HG03378 (cell line): Measurements from ENCODE around the gene GRIK4.
"Not testable (repeated sequence)": the region's sequence is repeated elsewhere in the genome, so short reads cannot be mapped to it uniquely, and the experiment has no call there.

Experiments used
- ATAC-seq: cut with Tn5 transposase; IDR thresholded peaks from one replicate; pipeline ENCODE4 v1.9.1; 2021; ENCODE audit warnings: mild to moderate bottlenecking, moderate library complexity; ENCODE audit not compliant: unreplicated experiment

Gene GRIK4

DNA sequence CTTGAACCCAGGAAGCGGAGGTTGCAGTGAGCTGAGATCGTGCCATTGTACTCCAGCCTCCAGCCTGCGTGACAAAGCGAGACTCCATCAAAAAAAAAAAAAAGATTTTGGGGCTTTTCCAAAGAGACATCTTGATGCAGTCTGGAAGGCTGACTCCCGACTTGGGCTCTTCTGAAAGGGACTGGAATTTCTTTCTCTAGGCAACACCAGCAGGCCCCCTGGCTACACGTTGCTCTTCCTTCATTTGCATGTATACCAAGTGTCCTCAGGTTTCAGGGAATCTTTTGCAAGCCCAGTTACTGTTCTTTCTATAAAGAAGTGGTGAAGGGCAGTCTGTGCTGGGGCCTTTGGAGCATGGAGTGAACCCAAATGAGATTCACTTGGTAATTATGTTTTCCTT, 211.0 kb downstream of the GRIK4 start:
- no peak for ATAC-seq

DNA sequence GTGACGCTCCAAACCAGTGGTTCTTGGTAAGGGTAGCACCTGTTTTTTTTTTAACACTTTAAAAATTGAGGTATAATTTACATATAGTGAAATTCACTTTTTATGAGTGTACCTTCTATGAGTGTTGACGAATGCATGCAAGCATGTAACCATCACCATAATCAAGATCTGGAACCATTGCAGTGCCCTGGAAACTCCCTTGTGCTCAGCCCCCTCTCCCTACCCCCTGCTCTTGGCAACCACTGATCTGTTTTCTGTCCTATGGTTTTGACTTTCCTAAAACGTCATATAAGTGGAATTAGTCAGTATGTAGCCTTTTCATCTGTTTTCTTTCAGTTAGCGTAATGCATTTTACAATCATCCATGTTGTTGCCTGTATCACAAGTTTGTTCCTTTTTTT, 212.2 kb downstream of the GRIK4 start:
- ATAC-seq = no peak

DNA sequence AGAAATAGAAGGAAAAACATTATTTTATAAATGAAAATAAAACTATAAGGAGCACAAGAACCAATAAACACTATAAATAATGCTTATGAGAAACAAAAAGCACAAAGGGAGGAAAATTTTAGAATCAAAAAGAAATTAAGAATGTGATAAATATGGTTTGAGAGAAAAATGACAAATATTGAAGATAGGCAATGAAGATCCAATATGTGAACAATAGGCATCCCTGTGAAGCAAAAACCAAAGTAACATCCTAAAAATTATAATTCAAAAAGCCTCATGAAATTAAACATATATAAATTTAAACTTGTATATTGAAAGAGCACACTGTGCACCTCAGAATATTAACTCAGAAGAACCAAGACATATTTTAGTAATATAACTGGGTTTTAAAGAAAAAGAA, 216.2 kb downstream of the GRIK4 start:
- ATAC-seq = no peak

DNA sequence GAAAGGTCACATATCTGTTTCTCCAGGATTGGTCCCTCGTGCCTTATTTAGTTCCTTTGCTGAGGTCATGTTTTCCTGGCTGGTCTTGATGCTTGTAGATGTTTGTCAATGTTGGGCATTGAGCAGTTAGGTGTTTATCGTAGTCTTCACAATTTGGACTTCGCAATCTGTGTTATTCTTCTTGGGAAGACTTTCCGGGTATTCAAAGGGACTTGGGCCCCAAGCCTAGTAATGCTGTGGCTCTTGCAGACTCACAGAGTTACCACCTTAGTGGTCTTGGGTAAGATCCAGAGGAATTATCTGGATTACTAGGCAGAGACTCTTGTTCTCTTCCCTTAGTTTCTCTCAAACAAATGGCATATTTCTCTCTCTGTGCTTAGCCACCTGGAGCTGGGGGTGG, 223.5 kb downstream of the GRIK4 start:
- no peak for ATAC-seq

DNA sequence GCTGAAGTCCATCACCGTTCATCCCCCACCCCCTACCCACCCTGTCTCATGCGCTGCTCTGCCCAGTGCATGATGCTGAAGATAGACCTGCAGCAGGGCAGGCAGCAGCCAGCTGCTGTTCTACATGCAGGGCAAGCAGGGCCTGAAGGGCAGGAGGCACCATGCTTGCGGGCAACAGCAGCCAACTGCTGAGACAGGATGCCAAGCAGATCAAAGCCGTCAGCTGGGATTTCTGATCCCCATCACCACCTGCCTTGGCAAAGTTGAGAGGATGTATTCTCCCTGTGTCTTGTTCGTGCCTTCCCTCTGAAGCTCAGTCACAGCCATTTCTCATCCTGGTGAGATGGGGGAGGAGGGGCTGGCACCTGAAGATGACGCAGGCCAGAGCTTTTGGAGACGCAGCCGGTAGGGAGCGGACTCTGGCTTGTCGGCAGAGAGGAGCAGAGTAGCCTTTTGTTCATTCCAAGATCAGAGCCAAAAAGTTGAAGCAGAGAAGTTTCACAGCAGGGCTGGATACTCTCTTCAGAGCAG, 227.0 kb downstream of the GRIK4 start:
- ATAC-seq = no peak

DNA sequence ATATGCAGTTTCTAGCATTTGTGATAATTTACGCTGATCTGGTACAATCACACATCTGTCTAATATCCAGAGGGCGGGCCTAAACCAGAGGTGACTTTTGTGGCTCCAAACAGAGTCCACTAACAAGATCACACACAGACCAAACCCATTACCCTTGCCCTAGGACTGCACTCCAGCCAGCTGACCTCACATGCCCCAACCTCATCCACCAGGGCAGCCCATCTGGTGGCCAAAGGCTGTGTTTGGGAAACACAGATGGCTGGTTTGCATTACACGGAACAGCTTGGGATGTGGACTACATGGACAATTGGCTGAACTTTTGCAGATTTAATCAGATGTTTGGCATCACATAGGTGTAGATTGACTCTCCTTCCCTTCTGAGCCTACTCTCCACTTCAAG, 228.2 kb downstream of the GRIK4 start:
- ATAC-seq = no peak

DNA sequence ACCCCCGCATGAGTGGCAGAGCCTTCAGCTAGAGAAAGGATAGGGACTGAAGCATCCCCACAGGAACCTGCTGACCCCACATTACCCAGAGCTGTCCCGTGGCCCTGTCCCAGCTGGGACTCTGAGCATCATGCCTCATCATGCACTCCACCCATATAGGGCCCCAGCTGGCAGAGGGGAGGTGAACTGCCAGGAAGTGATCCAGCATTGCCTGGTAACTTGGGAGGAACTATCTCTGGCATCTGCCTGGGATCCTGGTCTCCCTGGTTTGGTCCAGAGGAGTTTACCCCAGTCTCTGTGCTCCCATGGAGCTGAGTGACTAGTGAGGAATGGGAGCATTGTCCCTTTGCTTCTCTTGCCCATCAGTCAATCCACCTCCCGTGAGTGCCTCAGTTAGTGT, 228.8 kb downstream of the GRIK4 start:
- ATAC-seq = no peak

DNA sequence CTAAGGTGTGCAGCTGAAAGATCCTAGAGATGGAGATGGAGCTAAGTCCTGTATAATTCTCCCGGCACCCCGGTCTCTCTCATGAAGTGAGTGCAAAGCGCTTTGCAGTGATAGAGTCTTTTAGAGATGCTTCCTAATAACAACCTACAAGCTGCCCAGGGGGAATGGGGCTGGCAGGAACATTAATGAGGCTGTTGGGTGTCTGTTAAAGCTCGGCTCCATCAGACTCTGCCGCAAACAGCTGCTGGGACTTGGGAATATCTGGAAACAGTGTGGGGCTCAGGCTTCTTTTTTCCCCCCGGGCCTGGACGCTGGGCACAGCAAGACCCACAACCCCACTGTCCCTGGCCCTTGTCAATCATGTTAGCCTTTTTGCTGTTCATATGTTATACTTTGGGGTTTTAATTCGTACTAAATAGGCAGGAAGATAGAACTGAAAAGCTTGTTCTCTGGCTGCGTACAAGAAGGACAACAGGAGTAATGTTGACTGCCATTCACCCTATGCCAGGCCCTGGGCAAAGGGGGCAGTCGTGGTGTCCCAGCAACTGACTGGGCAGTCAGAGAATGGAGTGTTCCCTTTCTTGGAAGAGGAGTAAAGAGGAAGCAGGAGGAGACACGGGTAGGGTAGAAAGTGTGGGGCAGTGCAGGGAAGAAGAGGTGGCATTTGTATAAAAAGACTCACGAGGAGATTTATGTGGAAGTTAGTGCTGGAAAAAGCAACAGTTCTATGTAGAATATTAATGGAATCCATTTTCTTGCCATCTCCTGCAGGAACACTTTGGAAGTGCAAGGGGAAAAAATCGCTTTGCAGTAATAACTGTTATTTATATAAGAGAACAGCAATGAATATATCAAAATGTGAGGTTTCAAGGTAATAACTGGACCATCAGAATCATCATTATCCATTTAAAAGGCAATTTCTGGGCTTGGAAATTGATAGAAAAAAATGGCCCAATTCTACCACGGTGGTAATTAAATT, 232.8 kb downstream of the GRIK4 start:
- ATAC-seq = no peak

DNA sequence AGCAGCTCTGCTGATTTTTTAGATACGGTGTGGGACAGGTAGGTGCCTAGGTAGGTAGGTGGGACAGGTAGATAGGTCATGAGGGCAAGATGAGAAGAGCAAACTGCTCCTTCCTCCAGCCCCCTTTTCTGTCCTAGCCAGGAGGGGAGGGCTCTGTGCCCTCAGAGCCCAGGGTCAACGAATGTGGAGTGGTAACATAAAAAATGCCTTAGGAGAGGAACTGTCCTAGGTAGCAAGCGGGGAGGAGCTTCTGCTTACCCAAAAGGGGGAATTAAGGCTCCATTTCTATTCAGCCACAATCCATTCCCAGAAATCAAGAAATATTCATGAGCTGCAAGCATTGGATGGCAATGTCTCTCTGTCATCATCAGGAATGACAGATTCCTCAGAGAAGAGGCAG, 234.8 kb downstream of the GRIK4 start:
- no peak for ATAC-seq

DNA sequence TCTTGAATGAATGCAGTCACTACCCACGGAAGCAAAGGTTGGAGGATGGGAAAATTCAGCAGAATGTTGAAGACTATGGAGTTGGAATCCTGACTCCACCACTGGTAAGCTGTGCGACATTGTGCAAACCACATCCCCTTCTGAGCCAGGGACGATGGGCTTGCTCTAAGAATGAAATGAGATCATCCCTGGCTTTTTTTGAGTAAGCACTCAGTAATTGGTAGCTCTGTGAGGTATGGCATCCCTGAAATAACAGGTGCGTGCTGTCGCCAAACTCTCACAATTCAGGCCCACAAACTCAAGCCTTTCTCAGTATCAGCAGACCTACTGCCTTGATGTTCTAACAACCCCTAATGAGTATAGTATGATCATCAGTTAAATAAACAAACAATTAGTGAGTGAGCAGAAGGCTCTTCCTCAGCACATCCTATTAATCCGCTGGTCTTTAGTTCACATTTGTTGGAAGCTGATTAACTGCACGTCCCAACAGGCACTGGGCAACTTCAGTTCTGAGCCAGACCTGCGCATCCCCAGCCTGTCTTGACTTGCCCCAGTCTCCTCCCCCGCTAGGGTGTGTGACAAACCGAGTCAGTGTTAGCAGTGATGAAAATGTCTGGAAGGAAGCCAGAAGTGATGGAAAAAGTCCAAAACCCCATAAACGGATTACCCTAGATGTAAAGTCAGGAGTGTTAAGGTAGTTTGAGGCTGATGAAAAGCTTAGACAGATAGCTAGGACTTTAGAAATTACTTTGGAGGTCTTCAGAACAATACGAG, 235.5 kb downstream of the GRIK4 start:
- ATAC-seq = no peak

DNA sequence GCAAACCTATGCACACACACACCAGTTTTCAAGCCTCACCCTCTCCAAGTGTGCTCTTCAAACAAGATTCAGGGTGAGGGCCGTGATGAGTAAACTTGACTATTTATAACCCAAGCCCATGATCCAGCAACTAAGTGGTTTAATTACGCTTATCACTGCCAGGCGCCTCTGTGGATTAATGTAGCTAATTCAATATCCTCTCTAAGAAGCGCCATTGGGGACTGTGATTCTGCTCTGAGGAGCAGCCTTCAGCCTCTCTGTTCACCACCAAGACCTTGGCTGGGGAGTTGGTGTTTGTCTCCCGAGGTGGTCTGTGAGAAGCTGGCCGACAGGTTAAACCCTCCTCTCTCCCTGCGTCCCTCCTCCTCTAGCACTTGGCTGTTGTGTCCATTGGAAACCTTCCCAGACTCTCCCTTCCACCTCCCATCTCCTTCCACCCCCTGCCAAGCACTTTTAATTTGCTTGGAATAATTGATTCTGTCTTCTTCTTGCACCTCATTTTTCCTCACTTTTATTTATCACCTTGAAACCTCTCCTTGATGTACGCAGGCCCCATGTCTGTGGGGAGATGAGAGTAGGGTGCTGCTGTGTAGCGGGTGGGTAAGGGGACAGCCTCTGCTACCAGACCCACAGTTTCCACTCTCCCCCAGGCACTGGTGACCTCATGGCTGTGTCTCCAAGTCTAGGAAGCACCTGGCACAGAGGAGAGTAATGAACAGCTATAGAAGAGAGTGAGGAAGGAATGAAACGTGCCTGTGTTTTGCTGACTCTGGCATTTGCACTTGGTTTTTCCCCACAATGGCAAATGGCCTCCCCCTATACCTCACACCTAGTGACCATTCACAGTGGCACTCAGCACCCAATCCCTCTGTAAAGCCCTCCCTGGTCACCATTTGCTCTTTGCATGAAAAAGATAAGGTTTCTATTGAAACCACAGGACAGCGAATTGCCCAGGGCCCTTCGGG, 236.6 kb downstream of the GRIK4 start:
- ATAC-seq = no peak

DNA sequence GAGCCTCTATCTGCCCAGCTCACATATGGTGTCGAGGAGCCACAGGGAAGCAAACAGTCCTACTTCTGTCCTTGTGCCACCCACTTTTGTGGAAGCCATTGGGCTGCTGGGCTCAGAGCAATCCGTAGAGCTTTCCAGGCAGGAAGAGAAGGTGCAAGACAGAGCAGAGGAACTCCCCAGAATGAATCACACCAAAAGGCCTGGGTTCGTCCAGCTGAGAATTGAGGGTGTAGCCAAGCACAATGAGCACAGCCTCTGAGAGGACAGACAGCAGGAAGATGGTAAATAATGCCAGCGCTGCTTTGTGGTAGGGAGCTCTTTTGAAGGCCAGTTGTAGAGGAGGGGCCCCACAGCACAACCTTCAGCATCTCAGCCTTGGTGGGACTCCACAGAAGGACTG, 237.8 kb downstream of the GRIK4 start:
- ATAC-seq = no peak

DNA sequence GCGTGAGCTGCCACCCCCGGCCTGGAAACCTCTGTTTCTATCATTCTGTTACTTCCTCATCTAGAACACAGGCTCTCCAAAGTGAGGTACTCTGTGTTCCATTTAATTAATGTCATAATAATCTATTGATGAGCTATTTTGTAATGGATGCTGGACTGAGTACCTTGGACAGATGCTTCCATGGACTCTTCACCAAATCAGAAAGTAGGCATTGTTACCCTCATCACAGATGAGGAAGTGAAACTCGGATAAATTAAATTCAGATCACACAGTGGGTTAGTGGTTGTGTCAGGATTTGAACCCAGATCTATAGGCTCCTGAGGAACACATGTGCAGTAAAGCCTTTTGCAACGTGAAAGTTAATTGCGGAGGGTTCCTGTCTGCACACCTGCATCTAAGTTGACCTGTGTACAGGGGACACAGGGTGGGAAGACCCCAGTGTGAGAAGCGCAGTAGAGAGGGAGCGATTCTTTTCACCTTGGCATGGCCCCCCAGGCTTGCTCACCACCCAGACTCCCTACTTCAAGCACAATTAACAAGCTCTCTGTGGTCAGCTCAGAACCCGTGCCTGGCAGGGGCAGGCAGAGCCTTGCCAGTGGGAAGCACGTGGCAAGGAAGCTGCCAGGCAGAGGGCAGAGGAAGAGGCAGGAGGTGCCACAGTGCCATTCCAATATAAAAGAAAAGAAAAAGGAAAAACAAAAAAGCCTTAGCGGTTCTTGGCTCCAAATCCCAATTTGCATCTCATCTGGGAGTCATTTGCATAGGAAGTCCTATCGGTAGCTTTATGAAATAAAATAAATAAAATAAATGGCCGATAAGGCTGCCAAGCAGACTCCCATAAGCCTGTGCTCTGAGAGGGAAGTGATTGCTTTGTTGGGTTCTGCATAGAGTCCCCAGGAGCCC, 239.3 kb downstream of the GRIK4 start:
- ATAC-seq = no peak

DNA sequence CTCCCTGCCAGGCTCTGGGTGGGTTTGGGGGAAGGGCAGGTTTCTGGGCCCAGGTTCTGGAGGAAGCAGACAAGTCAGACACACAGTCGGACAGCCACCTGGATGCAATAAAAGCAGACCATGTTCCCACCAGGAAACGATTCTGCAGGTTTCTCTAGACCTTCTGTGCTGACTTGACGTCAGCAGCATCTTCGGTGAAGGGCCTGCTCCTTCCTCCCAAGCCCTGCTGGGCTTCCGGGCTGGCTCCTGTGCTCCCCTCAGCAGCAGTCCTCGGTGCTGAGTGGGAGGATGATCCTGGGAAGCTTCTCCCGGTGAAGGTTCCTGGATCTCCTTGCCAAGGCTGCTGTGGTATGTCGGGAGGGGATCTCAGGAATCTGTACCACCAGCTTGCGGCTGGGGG, 240.0 kb downstream of the GRIK4 start:
- no peak for ATAC-seq

DNA sequence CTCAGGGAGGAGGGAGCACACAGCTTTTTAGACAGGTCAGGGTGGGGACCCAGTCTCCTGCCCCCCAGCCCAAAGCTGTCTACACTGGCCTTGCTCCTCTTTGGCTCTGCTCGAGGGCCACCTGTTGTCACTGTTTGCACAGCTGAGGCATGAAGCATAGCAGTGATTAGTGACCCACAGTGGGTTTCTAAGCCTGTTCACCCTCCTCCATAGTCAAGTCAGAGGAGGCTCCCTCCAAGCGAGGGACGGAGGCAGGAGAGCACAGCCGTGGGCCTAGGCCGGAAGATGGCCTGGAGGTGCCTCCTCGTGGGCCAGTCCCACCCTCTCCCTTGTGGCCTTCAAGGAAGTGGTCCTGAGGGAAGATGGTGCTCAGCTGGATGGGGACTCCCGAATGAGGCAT, 241.1 kb downstream of the GRIK4 start:
- ATAC-seq = no peak

DNA sequence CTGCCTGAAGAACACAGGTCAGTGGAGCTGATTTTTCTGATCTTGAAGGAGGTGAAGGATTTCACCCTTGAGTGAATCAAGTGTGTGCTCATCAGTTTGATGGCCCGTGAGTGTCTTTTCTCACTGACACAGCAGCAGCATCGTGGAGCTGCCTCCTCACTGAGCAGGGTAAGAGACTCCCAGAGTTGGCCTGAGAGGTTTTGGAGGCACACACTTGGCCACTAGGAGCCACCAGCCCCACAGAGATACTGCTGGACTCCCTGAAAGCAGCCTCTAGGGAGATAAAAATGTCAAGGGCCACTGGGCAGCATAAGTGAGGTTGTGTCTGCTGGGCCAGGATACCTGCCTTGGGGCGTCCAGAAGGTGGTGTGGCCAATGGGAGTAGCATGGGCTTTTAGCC, 245.4 kb downstream of the GRIK4 start:
- ATAC-seq = no peak

DNA sequence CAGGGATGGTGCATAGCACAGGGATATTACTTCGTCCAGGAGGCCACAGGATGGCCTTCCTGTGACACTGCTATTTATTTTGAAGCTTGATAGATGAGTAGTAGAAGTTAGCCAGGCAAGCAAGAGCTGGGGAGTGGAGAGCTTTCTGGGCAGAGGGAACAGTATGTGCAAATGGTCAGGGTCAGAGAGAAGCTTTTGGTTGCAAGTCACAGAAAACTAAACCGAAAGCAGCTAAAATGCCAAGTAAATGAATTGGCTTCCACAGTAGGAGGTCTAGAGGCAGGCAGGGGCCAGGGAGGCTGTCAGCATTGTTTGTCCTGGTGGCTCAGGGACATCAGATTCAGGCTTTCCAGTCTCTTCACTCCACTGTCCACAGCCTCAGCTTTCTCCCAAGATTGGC, 247.5 kb downstream of the GRIK4 start:
- ATAC-seq = no peak

DNA sequence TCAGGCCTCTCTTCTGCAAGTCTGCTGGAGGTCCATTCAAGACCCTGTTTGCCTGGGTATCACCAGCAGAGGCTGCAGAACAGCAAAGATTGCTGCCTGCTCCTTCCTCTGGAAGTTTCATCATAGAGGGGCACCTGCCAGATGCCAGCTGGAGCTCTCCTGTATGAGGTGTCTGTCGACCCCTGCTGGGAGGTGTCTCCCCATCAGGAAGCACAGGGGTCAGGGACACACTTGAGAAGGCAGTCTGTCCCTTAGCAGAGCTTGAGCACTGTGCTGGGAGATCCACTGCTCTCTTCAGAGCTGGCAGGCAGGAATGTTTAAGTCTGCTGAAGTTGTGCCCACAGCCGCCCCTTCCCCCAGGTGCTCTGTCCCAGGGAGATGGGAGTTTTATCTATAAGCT, 254.2 kb downstream of the GRIK4 start:
- not testable (repeated sequence) for ATAC-seq

DNA sequence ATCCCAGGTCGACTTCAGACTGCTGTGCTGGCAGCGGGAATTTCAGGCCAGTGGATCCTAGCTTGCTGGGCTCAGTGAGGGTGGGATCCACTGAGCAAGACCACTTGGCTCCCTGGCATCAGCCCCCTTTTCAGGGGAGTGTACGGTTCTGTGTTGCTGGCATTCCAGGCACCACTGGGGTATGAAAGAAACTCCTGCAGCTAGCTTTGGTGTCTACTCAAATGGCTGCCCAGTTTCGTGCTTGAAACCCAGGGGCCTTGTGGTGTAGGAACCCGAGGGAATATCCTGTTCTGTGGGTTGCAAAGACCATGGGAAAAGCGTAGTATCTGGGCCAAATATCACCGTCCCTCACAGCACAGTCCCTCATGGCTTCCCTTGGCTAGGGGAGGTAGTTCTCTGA, 254.8 kb downstream of the GRIK4 start:
- no peak for ATAC-seq

DNA sequence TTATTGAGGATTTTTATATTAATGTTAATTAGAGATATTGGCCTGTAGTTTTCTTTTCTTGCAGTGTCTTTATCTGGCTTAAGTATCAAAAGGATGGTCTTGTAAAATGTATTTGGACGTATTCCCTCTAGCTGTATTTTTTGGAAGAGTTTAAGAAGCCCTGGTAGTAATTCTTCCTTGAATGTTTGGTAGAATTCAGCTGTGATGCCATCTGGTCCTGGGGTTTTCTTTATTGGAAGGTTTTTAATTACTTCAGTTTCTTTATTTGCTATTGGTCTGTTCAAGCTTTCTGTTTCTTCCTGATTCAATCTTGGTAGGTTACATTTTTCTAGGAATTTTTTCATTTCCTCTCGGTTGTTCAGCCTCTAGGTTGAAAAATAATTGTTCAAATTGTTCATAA, 257.4 kb downstream of the GRIK4 start:
- ATAC-seq = no peak
